Measurements from ENCODE around the gene XRN1. TPM values are rescaled to one million over a fixed set of nuclear protein-coding genes. Genes with fewer than 3 reads are reported as not detected.

Gene XRN1
- total RNA-seq, 4 donors from 2014 or later, result 23.4 to 48.1 (median 41.2) TPM

- H3K27me3 ChIP-seq, result no peaks in the 10 kb centered on the region
- H3K9me3 ChIP-seq, result no peaks in the 10 kb centered on the region
- TF ChIP-seq CTCF (IDR thresholded peaks at IDR 0.05) (no peak), POLR2A (IDR thresholded peaks at IDR 0.05) (no peak), EP300 (IDR thresholded peaks at IDR 0.05) (no peak)
- H3K27ac ChIP-seq, result no peak overlapping the region
- DNase-seq (ENCODE audit: low spot score in 2 of 2), result no peak
- H3K4me1 ChIP-seq, result no peaks in the 10 kb centered on the region
- WGBS, 2 donors, result 81 to 84% methylated on average over 3 of the region's 3 CpGs
- no peak overlapping the region for H3K4me3 ChIP-seq
- H3K36me3 ChIP-seq, result peaks cover 0 to 50% (median 0%) of the 10 kb centered on the region in 3 donors
Measured at GRCh38 chr3:142460689-142461088, 12.9 kb upstream of the XRN1 start.

- no peak for TF ChIP-seq CTCF (IDR thresholded peaks at IDR 0.05)
- no peak for TF ChIP-seq EP300 (IDR thresholded peaks at IDR 0.05)
- no peak for TF ChIP-seq POLR2A (IDR thresholded peaks at IDR 0.05)
- DNase-seq (ENCODE audit: low spot score in 2 of 2), result no peak
- Histone ChIP-seq H3K4me1 (no peaks in the 10 kb centered on the region), H3K27me3 (no peaks in the 10 kb centered on the region), H3K9me3 (no peaks in the 10 kb centered on the region), H3K27ac (no peak overlapping the region), H3K36me3 (peaks cover 0 to 50% (median 0%) of the 10 kb centered on the region in 3 donors), H3K4me3 (no peak overlapping the region)
- 91 to 93% methylated on average over 2 of the region's 2 CpGs for WGBS, 2 donors
Measured at GRCh38 chr3:142459929-142460328, 12.1 kb upstream of the XRN1 start.

GRCh38 chr3:142459096-142459495, 11.3 kb upstream of the XRN1 start:
- H3K27me3 ChIP-seq, result no peaks in the 10 kb centered on the region
- no peak overlapping the region for H3K4me3 ChIP-seq
- WGBS, 2 donors, result 91 to 92% methylated on average over 3 of the region's 3 CpGs
- H3K27ac ChIP-seq, result no peak overlapping the region
- H3K36me3 ChIP-seq, result peaks cover 0 to 50% (median 0%) of the 10 kb centered on the region in 3 donors
- no peaks in the 10 kb centered on the region for H3K9me3 ChIP-seq
- H3K4me1 ChIP-seq, result no peaks in the 10 kb centered on the region
- no peak for DNase-seq (ENCODE audit: low spot score in 2 of 2)
- TF ChIP-seq EP300 (IDR thresholded peaks at IDR 0.05) (no peak), POLR2A (IDR thresholded peaks at IDR 0.05) (no peak), CTCF (IDR thresholded peaks at IDR 0.05) (no peak)

- Histone ChIP-seq H3K4me1 (peaks cover 0 to 16% (median 10%) of the 10 kb centered on the region in 4 donors), H3K27me3 (no peaks in the 10 kb centered on the region), H3K36me3 (peaks cover 0 to 42% (median 0%) of the 10 kb centered on the region in 3 donors), H3K27ac (no peak overlapping the region), H3K9me3 (no peaks in the 10 kb centered on the region), H3K4me3 (no peak overlapping the region)
- no peak for TF ChIP-seq POLR2A (IDR thresholded peaks at IDR 0.05)
- no peak for TF ChIP-seq EP300 (IDR thresholded peaks at IDR 0.05)
- no peak for TF ChIP-seq CTCF (IDR thresholded peaks at IDR 0.05)
- 93 to 98% methylated on average over 5 of the region's 5 CpGs for WGBS, 2 donors
- no peak for DNase-seq (ENCODE audit: low spot score in 2 of 2)
Measured at GRCh38 chr3:142450881-142451280, 3.0 kb upstream of the XRN1 start.

- H3K9me3 ChIP-seq, result no peaks in the 10 kb centered on the region
- no peak for DNase-seq (ENCODE audit: low spot score in 2 of 2)
- WGBS, 2 donors, result 94% methylated on average over 3 of the region's 3 CpGs
- H3K36me3 ChIP-seq, result peaks cover 0 to 38% (median 0%) of the 10 kb centered on the region in 3 donors
- no peaks in the 10 kb centered on the region for H3K27me3 ChIP-seq
- H3K4me1 ChIP-seq, result peaks cover 0 to 23% (median 16%) of the 10 kb centered on the region in 4 donors
- TF ChIP-seq POLR2A (IDR thresholded peaks at IDR 0.05), result no peak
- no peak for TF ChIP-seq EP300 (IDR thresholded peaks at IDR 0.05)
- no peak for TF ChIP-seq CTCF (IDR thresholded peaks at IDR 0.05)
- H3K27ac ChIP-seq, result no peak overlapping the region
- H3K4me3 ChIP-seq, result no peak overlapping the region
Measured at GRCh38 chr3:142450189-142450588, 2.4 kb upstream of the XRN1 start.
